GM15510 (cell line): Measurements from ENCODE around the gene RADIL.

Experiments
- POLR2A ChIP-seq: IDR thresholded peaks from 3 replicates; pipeline ENCODE4 v1.6.1; 2011; ENCODE audit warnings: borderline replicate concordance; ENCODE audit not compliant: insufficient read length; ENCODE audit errors: extremely low read depth

Gene RADIL

GRCh38 chr7:4840079-4840501 is 43.4 kb downstream of the RADIL start:
- no peak for TF ChIP-seq POLR2A

- no peak for TF ChIP-seq POLR2A
Measured at GRCh38 chr7:4838626-4839334, 44.7 kb downstream of the RADIL start.

GRCh38 chr7:4837803-4838625 is 45.5 kb downstream of the RADIL start:
- TF ChIP-seq POLR2A: no peak

GRCh38 chr7:4837041-4837802 is 46.3 kb downstream of the RADIL start:
- no peak for TF ChIP-seq POLR2A

- no peak for TF ChIP-seq POLR2A
Measured at GRCh38 chr7:4836206-4836661, 47.3 kb downstream of the RADIL start.

- no peak for TF ChIP-seq POLR2A
Measured at GRCh38 chr7:4835398-4836205, 47.9 kb downstream of the RADIL start.

GRCh38 chr7:4834601-4835397 is 48.7 kb downstream of the RADIL start:
- no peak for TF ChIP-seq POLR2A

GRCh38 chr7:4833691-4834600 is 49.6 kb downstream of the RADIL start:
- no peak for TF ChIP-seq POLR2A

- no peak for TF ChIP-seq POLR2A
Measured at GRCh38 chr7:4833176-4833575, 50.3 kb downstream of the RADIL start.

GRCh38 chr7:4832711-4833110 is 50.8 kb downstream of the RADIL start:
- no peak for TF ChIP-seq POLR2A

GRCh38 chr7:4831723-4832495 is 51.6 kb downstream of the RADIL start:
- TF ChIP-seq POLR2A: no peak

GRCh38 chr7:4830176-4830575 is 53.3 kb downstream of the RADIL start:
- TF ChIP-seq POLR2A: no peak
